ENCODE measurements around the gene ANLN.
A peak's percentile ranks its signal among the peaks of the same experiment; 100 is the strongest.

The ANLN gene

GRCh38 chr7:36355490-36355889 is 34.2 kb upstream of the ANLN start:
- DNase-seq (ENCODE audit: low read depth) = no peak
- H3K4me3 ChIP-seq (ENCODE audit: low read depth, low read length) = no peak overlapping the region
- TF ChIP-seq, protein P1, sequence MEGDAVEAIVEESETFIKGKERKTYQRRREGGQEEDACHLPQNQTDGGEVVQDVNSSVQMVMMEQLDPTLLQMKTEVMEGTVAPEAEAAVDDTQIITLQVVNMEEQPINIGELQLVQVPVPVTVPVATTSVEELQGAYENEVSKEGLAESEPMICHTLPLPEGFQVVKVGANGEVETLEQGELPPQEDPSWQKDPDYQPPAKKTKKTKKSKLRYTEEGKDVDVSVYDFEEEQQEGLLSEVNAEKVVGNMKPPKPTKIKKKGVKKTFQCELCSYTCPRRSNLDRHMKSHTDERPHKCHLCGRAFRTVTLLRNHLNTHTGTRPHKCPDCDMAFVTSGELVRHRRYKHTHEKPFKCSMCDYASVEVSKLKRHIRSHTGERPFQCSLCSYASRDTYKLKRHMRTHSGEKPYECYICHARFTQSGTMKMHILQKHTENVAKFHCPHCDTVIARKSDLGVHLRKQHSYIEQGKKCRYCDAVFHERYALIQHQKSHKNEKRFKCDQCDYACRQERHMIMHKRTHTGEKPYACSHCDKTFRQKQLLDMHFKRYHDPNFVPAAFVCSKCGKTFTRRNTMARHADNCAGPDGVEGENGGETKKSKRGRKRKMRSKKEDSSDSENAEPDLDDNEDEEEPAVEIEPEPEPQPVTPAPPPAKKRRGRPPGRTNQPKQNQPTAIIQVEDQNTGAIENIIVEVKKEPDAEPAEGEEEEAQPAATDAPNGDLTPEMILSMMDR (conservative IDR thresholded peaks at IDR 0.05; ENCODE audit: low read depth, low read length) = no peak

- TF ChIP-seq, protein P1 (conservative IDR thresholded peaks at IDR 0.05; ENCODE audit: low read depth, low read length) = no peak
- no peak overlapping the region for H3K4me3 ChIP-seq (ENCODE audit: low read depth, low read length)
- no peak for DNase-seq (ENCODE audit: low read depth)
Measured at GRCh38 chr7:36357054-36357453, 32.6 kb upstream of the ANLN start.

DNA sequence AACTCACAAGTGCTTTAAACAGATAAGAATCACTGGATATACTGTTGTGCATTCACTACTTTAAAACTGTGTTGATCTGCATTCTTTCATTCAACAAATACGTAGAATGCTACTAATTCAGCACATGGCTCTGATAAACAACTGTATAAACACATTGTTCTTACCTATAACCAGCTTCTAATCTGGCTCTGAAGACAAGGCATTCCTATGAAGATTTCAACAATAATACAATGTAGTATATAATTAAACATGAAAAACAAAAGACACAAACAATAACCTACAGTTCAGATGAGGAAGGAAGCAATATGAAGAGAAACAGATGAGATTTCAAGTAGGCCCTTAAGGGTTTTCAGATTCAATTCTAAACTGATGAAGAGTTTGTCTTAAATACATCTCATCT is 31.1 kb upstream of the ANLN start:
- DNase-seq (ENCODE audit: low read depth) = no peak
- H3K4me3 ChIP-seq (ENCODE audit: low read depth, low read length) = no peak overlapping the region
- TF ChIP-seq, protein P1 (conservative IDR thresholded peaks at IDR 0.05; ENCODE audit: low read depth, low read length) = no peak

DNA sequence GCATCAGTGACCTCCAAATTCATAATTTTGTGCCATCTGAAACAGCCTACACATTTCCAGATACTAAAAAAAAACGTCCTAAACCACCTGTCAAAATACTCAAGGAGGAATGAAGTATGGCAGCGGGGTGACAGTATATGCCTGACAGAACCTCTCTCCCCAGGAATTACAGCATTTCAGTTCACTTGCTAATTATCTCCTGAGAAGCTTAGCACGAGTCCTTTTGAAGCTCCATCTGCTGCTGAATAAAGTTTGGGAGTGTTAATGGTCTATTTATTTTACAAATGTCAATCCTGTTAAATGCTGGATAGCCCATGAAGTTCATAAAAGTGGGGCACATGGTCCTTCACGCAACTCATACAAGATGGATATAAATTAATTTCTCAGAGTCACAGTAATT is 29.4 kb upstream of the ANLN start:
- H3K4me3 ChIP-seq (ENCODE audit: low read depth, low read length) = no peak overlapping the region
- TF ChIP-seq, protein P1 (conservative IDR thresholded peaks at IDR 0.05; ENCODE audit: low read depth, low read length) = no peak
- DNase-seq (ENCODE audit: low read depth) = no peak

- H3K4me3 ChIP-seq (ENCODE audit: low read depth, low read length) = no peak overlapping the region
- DNase-seq (ENCODE audit: low read depth) = no peak
- TF ChIP-seq, protein P1 (conservative IDR thresholded peaks at IDR 0.05; ENCODE audit: low read depth, low read length) = no peak
Measured at GRCh38 chr7:36361227-36361626, 28.4 kb upstream of the ANLN start.

DNA sequence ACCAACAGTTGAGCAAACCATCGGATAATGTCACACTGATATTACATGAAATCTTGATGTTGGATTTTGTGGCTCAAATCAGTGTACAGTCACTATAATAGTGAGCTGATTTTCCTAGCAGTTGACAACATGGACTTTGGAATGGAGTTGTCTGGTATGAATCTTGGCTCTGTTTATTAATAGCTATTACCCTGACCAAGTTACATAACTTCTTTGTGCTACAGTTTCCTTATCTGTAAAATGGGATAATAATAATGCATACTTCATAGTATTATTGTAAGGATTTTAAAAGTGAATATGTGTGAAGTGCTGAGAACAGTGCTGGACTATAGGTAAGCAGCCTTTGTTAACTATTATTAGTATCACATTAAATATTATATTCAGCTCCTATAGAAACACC is 26.1 kb upstream of the ANLN start:
- DNase-seq (ENCODE audit: low read depth) = no peak
- no peak overlapping the region for H3K4me3 ChIP-seq (ENCODE audit: low read depth, low read length)
- TF ChIP-seq, protein P1 (conservative IDR thresholded peaks at IDR 0.05; ENCODE audit: low read depth, low read length) = no peak

GRCh38 chr7:36366005-36366717 is 23.5 kb upstream of the ANLN start:
- no peak for DNase-seq (ENCODE audit: low read depth)
- peak overlapping the region; percentile 87 for H3K4me3 ChIP-seq (ENCODE audit: low read depth, low read length)
- TF ChIP-seq, protein P1 (conservative IDR thresholded peaks at IDR 0.05; ENCODE audit: low read depth, low read length) = no peak
